SK-MEL-5 (cell line): ENCODE measurements around the gene CST11. TPM values are rescaled to one million over a fixed set of nuclear protein-coding genes. Genes with fewer than 3 reads are reported as not detected.

Experiments used
- DNase-seq: peaks from one replicate; pipeline ENCODE4 v3.0.0-alpha.2; 2016; ENCODE audit warnings: low read depth, low spot score
- in situ Hi-C: cut with HindIII; loops from 2 replicates; pipeline ENCODE4 v1.10.0; 2016; ENCODE audit warnings: low sequenced_read_pairs, high pct_unique_total_duplicates, low pct_unique_long_range_greater_than_20kb
- small RNA-seq, 2 experiments: library from RNA; depleted of rRNA; stranded (forward); fragments of <200 nt; gene quantifications; one replicate each; pipeline ENCODE3, GENCODE V24; 2014
- total RNA-seq: library from RNA; depleted of rRNA; stranded (reverse); fragments of >200 nt; shearing (Covaris generic); gene quantifications from 2 replicates; pipeline ENCODE4 v1.2.3, GENCODE V29; 2014; rRNA removed

Gene CST11
- total RNA-seq, 1 experiment from 2014 or later: not detected

DNA sequence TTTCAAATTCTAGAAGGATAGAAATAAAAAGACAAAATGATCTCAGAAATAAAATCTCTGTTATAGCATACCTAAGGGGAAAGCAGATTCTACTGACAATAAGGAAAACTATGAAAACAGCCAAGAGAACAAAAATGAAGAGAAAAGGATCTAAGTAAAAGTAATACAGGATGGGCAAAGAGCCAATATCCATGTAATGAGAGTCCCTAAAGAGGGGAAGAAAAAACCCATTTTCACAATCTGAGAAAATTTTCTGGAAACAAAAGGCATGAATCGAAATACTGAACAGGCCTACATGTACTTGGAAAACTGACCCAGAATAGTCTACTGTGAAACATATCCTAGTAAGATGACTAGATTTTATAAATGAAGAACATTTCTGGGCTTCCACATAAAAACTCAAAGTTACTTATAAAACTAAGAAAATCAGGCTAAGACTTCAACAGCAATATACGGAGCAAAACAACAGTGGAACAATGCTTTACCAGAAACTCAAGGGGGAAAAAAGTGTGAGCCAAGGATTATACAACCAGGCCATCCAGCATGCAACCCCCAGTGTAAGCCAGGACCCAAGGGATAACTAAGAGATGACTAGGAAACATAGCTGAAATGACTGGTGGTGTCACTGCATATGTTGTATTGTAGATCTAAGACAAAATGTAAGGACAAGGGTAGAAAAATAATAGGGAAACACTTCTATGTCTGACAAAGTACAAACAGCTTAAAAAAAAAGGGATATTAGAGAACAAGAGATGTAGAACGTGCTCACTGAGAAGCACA is 41.6 kb downstream of the CST11 start:
- no peak for DNase-seq
- in situ Hi-C loops: no loop called here

- no peak for DNase-seq
- in situ Hi-C loops: no loop called here
Measured at GRCh38 chr20:23409800-23410199, 42.9 kb downstream of the CST11 start.

DNA sequence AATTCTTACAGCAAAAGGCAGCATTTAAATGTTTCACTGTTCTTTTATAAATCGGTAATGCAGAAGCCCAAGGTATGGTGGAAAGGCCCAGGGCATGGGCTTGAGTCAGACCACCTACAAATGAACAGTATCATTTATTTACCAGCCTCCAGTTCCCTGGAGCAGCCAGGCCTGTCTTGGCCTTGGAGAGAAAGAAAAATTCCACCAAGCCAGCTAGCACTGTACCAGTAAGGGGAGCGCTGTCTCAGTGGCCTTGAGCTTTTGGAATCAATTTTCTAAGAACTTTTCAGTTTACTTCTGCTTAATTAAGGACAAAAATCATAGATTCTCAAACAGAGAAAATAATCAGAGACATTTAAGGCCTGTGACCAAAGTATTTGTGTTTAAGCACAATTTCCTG is 43.7 kb downstream of the CST11 start:
- in situ Hi-C loops: no loop called here
- no peak for DNase-seq

DNA sequence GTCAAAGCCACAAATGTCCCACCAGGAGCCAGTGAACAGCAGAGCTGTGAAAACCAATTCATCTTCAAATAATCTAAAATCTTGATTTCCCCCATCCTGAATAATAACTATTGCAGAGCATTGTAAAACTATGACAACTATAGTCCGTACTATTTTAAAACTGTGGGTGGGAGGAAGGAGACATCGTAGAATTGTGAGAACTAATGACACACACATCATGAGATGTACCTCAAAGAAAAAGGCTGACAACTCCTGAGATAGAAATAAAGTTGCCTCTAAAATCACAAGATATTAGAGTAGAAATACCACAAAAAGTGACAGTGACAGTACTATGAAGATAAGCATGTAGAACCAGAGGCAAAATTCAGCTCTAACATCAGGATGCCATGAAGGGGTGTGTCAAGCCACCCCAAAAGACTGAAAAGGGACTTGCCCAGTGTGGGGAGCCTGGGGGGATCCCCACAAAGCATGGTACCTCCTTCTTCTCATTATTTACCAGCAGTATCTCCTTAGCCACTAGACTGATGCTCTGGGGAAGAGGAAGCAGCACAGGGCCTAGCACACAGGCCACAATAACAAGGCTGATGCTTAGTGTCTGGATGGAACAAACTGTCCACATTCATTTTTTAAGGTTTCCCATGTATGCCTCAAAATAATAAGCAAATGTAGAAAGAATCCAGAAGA is 44.8 kb downstream of the CST11 start:
- DNase-seq: no peak
- in situ Hi-C loops: no loop called here

DNA sequence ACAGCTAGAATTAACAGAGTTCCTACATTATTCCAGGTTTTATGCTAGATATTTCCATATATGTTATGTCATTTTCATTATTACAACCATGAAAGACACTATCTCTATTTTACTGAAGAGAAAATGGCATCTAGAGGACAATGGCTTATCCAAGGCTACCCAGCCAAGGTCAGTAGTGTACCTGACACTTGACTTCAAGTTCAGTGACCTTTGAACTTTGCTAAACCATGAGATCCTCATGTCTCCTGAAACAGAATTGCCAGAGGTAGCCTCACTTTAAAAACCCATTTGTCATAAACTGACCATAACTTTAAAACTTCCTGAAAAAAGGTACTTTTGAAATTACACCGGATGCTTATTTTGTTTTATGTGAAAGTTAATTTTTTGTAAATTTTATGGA is 45.8 kb downstream of the CST11 start:
- DNase-seq: no peak
- in situ Hi-C loops: no loop called here

DNA sequence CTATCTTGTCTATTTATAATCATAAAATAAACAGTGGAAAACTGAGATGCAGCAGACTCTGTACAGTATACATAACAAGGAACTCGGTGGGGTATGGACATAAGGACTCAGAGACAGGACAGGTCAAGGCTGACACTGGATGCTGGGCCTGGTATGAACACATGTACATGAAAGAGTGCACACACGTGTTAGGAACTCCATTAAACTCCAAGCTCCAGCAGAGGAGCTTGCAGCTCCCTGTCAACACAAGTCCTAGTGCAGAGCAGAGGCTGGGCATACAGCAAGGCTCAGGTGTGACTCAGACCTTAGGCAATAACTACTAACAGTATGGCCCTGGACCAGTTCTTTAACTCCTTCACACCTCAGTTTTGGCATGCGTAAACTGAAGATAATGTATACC is 48.5 kb downstream of the CST11 start:
- in situ Hi-C loops: no loop called here
- no peak for DNase-seq

DNA sequence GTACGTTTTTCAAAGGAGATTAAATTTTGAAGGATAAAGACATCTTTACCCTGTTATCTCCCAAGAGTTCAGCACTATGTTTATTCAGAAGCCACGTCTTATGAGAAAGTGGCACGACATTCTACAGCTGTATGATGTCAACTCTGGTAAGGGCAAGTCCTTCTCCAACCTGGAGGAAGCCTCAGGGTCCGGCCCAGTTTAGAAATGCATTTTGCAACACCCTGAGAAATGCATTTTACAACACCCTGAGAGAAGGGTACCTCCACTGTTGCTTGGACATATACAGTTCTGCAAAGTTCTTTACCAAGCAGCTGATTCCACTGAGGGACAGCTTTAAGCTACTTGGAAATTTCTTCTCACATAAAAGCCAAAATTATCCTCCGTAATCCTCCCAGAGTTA is 48.9 kb downstream of the CST11 start:
- in situ Hi-C loops: no loop called here
- no peak for DNase-seq

- DNase-seq: no peak
- in situ Hi-C loops: no loop called here
Measured at GRCh38 chr20:23401051-23401450, 51.6 kb downstream of the CST11 start.

Small RNAs within 50 kb of the gene (small RNA-seq; reads per million reads assigned to genes)
- 0 reads per million in 2 experiments for gene RF00019

Other genes starting within 250 kb of the CST11 start
- 39.8 and 43.4 TPM in 2 replicates for gene NXT1, start 102.1 kb downstream of the CST11 start, total RNA-seq
- gene GZF1, start 90.7 kb downstream of the CST11 start, total RNA-seq: 22.6 and 23.8 TPM in 2 replicates
- gene NAPB, start 31.4 kb downstream of the CST11 start, total RNA-seq: 9.4 and 13.1 TPM in 2 replicates
- gene CSTL1, start 13.2 kb downstream of the CST11 start, total RNA-seq: not detected in 2 replicates
- not detected in 2 replicates for gene CST8, start 38.2 kb upstream of the CST11 start, total RNA-seq
- not detected in 2 replicates for gene CST9L, start 115.6 kb upstream of the CST11 start, total RNA-seq
- gene CST9, start 153.0 kb upstream of the CST11 start, total RNA-seq: not detected in 2 replicates
- 294 and 300 TPM in 2 replicates for gene CST3, start 185.1 kb upstream of the CST11 start, total RNA-seq
- gene CST4, start 236.2 kb upstream of the CST11 start, total RNA-seq: not detected in 2 replicates